Suppressor macrophage treated with lipopolysaccharide for 4 hours (primary cell): Measurements from ENCODE around the gene BCKDHB.
A peak's percentile ranks its signal among the peaks of the same experiment; 100 is the strongest.

Experiments used
- DNase-seq: peaks from one replicate; pipeline ENCODE4 v3.0.0-alpha.2; 2020

The BCKDHB gene

DNA sequence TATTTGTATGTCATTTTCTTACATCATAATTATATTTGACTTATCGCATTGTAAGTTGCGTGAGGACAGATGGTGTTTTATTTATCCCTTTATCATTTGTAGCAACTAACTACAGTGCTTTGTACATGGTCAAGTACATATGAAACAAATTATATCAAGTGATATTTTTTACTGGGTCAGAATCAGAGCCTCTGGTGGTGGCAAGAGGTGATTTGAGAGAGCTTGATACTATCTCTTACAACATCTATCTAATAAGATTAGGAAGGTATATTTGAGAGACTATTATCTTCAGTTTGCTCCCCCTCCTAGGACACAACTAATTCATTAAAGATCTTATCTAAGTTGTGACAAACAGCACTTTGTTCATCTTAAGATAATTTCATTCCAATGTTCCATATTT is 47.7 kb downstream of the BCKDHB start:
- no peak for DNase-seq

DNA sequence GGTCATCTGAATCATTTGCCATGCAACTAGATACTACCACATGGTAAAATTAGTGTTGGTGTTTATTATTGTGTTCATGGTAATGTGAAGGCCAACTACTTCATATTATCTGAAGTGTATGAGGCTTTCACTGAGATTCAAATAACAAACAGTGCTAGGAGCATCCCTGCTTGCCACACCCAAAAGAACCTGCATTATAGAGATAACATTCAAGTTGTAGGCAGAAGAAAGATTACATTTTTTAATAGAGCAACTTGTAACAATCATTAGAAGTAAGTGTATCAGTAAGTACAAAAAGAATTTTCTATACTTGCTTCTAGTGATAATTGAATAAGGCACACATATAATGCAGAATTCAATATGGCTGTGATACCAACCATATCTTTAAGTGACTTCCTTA is 49.8 kb downstream of the BCKDHB start:
- DNase-seq = no peak

DNA sequence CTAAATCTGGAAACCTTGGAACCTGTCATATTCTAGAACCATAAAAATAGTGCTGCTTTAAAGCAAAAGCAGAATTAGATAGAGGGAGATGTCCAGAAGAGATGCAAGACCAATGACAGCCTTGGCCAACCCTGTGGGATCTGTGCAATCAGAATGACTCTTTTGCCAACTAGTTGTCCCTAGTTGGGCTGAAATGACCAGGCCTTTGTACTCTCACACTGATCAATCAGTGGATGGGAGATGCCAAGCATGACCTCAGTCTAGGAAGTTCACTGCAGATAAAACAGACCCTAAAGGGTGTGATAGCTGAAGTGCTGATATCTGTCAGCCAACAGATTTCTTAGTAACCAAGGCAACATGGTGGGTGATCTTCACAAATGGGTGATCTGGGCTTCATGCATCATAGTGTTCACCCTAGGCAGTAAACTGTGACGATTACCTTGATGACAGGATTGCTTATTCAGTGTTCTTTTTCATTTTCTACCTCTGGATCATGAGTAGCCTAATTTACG is 52.1 kb downstream of the BCKDHB start:
- DNase-seq = no peak

DNA sequence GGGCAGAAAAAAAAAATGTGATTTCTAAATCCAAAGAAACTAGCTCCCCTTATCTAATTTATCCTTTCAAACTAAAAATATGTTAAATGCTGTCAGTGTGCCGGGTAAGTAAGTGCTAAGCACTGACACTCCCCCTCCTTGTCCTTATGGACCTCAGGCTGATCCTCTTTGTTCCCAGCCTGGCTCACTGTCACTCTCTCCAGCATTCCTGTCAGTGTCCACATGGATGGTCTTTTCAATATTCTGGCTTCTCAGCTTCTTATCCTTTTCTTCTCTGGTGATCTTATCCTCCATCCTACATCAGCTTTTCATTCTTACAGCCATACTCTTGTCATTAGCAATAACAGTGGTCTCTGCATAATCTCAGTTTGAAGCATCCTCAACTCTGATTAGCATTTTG is 55.0 kb downstream of the BCKDHB start:
- DNase-seq = no peak

DNA sequence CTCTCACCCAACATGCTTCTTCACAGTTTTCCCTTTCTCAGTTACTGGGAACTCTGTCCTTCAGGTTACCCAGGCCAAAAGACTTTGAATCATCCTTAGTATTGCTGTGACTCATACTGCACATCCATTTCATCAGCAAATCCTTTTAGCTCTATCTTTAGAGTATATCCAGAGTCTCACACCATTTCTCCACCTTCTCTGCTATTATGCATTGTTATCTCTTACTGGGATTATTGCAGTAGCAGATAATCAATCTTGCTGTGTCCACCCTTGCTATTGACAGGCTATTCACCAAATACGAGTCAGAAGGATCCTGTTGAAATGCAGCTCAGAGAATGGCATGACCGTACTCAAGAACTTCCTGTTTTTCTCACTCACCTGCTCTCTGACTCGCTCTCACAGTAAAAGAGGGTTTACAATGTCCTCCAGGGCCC is 57.3 kb downstream of the BCKDHB start:
- peak; percentile 21 for DNase-seq

DNA sequence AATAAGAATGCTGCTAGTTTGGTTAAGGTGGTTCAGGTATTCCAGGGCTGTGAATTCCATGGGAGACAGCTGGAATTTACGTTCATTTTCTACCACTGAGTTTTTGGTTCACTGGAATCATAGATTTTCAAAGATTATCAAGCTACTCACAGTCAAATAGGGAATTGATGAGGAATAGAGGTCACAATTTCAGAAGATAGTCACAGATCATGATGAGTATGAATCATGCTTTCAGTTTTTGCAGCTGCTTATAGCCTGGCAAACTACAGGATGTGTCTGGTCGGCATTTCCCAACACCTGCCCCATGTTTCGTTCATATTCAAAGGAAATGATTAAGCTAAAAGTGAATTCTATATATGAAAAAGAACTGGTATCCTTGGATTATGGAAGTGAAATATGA is 58.7 kb downstream of the BCKDHB start:
- peak; percentile 77 for DNase-seq

DNA sequence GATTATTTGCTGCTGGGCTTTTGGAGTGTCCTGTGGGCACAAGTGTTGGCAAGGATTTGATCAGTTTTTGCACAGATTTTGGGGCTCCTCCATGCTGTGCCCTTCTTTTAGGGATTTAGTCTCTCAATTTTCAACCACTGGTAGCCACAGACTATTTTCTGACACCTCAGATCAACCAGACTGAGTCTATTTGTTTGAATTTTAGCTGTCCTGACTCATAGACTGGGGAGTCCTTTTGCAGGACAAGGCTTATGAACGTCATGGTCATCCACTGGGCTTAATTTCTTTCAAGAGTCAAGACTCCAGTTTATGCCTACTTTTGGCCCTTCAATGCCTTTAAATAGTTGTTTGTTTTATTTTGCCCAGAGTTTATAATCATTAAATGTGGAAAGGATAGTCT is 59.3 kb downstream of the BCKDHB start:
- no peak for DNase-seq

DNA sequence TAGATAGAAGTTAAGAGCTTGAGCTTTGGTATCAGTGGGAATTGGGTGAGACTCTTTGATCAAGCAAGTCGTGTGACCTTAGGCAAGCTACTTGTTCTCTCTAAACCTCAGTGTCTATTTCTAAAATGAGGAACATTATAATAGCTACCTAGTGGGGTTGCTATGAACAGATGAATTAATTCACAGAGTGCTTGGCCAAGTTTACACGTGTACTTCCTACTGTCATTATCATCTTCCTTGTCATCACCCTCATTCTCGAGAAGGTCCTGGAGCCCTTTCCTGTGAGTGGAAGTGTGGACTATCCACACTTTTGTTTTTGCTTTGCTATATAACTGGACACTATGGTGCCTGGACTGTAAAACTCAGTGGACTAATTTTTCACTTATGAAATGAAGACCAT is 64.0 kb downstream of the BCKDHB start:
- no peak for DNase-seq

DNA sequence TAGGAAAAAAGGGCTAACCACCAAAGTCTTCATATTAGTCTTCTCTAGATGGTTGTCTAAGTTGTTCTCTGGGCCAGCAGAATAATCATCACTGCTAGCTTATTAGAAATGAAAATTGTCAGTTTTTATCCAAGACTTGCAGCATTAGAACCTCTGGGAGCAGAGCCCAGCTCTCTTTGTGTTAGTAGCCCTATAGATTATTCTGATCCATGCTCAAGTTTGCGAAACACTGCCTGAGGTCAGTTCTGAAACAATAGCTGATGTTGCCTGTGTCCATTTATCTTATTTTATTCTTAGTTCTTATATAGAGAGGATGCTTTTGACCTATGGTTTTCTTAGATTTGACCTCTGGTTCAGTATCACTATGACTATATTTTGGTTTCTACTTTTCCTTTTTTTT is 66.9 kb downstream of the BCKDHB start:
- no peak for DNase-seq

DNA sequence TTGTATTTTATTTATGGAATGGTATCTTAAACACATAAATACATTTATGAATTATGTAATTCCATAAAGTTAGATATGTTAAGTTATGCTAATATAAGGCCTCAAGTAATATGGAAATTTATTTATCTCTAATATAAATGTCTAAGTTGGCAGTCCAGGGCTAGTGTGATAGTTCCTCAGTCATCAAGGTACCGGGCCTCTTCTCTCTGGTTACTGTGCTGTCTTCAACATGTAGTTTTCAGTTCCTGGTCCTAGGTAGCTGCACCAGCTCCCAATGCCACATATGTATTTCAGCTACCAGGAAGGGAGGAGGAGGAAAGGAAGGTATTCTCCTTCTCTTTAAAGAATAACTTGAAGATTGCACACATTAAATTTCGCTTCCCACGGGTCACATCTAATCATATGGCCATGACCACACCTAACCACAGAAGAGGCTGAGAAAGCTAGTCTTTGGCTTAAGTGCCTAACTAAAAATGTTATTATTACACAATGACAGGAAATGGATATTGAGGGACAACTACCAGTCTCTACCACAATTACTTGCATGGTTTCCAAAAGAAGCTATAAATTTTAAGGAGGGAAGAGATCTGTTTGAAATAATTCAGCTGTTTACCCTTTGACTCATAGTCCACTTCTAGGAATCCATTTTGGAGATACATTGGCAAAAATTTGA is 68.6 kb downstream of the BCKDHB start:
- peak; percentile 29 for DNase-seq

DNA sequence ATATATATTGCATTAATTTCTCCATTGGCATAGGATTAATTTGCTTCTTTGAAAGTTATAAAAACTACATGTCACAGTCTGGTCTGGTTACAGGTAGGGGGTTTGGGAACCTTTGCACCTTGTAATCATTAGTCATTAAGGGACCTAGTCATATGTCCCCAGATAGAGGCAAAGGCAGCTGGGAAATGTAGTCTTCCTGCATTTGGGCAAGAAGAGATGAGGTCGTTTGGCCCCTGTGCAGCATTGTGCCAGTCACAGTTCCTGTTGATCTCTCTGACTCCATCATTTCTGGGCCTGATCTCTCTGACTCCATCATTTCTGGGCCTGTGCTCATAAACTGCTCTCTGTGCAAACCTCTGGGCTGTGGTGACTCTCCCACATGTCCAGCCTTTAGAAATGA is 73.2 kb downstream of the BCKDHB start:
- no peak for DNase-seq

DNA sequence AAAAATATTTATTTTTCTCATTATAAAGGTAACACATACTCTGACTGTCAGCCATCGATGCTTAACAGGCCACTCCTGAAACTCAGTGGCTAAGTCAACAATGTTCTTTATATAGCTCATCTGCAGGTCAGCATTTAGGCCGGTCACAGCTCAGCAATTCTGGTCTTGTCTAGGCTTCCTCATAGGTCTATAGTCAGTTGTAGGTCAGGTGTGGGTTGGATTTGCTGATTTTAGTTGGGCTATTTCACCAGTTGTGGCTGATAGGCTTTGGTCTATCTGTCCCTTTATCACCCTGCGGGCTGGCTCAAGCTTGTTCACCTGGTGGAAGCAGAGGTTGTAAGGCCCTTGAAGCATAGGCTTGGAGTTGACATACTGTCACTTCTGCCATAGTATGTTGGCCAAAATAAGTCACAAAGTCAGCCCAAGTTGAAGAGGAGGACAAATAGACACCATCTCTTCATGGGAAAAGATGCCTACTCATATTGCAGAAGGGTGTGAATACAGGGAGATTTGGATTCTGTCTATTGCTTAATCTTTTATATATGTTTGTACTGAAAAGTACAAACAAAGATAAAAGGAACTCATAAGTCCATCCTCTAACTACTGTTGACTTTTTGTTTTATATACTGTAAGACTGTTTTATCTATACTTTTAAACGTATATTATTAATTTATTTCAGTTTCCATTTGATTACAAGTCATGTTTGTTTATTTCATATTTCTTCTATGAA is 75.0 kb downstream of the BCKDHB start:
- no peak for DNase-seq

DNA sequence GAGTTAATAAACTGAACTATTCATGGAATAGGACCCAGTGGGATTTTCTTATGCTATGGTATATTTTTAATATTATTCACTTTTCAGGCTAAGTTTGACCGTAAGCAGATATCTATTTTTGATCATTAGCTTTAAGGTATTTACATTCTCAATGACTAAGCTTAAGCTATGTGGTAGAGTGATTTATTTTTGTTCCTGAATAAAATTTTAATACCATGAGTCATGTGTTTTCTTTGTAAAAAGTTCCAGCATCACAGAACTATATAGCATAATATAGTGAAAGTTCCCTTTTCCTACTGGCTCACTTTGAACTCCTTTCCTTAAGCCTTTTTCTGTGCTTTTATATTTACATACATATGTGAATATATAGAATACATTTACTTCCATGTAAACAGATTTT is 75.8 kb downstream of the BCKDHB start:
- no peak for DNase-seq

DNA sequence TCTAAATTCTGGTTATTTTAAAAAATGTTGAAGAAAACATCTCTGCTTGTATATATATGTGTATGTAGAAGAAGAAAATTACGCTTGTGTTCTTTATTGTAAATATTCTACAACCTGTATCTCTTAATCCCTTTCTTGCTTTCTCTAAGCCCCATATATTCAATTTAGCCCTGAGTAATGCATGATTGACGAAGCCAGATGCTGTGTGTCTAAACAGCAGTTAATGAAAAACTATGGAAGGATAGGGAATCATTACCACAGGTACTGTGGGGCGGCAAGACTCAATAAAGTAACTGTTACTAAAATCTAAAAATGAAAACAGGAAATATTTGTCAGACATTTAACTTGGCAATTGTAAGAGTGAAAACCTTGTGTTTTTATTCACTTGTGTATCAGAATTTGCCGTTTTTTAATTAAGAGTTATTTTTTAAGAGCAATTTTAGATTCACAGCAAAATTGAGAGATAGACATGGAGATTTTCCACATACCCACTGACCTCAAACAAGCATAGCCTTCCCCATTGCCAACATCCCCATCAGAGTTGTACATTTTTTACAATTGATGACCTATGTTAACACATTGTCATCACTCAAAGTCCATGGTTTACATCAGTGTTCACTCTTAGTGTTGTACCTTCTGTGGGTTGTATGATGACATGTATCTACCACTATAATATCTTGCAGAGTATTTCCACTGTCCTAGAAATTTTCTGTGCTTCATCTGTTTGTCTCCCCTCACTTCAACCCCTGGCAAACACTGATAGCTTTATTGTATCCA is 76.7 kb downstream of the BCKDHB start:
- no peak for DNase-seq

DNA sequence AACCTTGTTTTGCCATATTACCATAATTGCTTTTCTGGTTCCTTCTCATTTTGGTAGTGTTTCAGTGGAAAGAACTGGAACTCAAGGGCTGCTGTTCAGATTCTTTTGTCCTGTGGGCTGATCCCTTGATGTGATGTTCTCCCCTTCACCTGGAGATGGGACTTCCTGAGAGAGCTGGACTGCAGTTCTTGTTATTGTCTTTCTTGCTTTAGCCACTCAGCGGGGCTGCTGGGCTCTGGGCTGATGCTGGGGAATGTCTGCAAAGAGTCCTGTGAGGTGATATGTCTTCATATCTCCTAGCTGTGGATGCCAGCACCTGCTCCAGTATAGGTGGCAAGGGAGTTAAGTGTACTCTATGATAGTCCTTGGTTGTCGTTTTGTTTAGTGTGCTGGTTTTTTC is 79.0 kb downstream of the BCKDHB start:
- no peak for DNase-seq

DNA sequence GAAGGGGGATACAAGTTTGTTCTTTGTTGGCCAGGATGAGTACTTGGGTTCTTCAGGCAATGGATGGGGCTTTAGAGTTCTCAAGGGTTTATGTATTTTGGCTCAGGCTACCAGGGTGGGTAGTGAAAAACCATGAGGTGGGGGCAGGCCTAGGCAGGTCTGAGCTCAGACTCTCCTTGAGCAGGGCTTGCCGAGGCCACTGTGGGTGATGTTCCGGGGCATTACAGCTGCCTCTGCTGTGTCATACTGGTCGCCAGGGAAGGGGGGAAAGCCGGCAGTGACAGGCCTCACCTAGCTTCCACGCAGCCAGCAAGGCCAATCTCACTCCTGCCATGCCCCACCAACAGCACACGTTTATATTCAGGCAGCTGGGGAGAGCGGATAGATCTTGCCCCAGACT is 79.6 kb downstream of the BCKDHB start:
- DNase-seq = no peak

DNA sequence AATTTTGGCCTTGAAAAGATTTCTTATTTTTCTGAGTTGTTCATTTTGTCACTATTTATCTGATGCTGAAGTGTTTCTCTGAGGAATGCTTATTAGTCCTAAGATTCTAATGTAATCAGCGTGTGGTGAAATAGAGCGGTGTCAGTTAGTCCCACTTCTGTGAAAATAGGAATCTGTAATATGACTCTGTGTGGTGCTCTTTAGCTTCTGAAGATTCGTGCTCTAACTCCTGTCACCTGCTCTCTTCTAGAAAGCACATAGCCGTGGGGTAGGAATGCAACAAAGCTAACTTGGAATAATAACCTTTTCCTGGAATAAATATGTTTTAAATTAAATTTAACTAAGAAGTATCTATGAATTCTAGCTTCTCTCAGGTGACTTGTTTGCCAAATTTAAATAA is 90.4 kb downstream of the BCKDHB start:
- DNase-seq = no peak

DNA sequence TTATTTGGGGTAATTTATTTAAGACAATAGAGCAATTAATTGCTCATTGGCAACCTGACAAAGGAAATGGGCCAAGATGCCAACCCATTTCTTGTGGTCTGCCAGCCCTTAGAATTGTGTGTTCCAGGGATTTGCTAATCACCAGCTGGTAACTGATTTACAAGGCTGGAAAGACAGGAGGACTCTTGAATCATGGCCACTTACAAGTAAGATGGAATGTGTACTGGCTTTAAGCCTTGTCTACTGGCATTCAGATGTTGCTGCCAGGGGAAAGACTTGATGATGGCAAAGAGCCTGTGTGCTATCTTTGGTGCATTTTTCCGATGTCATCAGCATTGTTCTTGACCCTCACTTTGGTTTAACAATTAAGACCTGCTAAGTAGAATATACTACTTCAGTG is 91.0 kb downstream of the BCKDHB start:
- no peak for DNase-seq

DNA sequence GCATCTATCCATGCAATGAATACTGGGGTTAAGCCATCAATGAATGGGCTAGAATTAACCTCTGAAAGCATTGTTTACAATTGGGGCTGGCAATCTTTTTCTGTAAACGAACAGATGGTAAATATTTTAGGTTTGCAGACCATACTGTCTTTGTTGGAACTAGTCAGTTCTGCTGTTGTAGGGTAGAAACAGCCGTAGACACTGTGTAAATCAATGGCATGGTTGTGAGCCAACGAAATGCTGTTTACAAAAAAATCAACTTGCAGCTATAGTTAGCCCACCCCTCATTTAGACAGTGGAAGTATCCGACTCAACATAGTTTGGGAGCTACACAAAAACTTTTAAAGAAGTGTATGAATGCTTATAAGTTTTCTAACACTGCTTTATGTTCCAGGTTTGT is 91.5 kb downstream of the BCKDHB start:
- DNase-seq = no peak

DNA sequence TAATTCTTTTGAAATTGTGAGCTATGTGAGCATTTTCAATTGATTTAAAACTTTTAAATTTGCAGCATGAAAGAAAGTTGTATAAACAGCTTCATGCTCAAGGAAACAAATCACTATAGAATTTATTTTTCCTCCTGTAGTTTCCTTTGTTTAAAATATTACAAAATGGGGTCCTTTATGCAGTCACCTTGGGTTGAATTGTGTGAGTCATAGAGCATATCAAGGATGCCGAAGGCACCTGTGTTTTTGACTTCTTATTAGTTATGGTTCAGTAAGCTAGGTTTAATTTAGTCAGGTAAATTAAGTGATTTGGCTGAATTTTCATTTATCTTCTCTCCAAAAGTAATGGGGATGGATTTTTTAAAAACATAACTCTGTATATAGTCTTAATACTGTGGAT is 96.8 kb downstream of the BCKDHB start:
- no peak for DNase-seq

DNA sequence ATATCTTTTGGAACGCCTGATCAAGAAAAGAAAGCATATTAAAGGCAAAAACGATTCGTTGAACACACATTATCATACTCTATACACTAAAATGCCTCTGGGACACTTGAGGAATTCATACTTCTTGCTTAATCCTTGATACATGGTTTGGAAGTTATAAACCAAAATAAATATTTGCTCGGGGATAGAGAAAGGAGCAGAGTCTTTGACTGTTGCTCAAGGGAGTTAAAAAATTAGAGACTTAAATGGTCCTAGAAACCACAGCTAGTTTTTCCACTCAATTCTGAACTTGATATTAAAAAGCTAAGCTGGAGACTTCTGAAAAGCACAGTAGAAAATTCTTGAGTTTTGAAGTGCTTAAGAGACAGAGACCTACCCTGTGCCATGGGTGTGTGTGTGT is 98.9 kb downstream of the BCKDHB start:
- DNase-seq = no peak

DNA sequence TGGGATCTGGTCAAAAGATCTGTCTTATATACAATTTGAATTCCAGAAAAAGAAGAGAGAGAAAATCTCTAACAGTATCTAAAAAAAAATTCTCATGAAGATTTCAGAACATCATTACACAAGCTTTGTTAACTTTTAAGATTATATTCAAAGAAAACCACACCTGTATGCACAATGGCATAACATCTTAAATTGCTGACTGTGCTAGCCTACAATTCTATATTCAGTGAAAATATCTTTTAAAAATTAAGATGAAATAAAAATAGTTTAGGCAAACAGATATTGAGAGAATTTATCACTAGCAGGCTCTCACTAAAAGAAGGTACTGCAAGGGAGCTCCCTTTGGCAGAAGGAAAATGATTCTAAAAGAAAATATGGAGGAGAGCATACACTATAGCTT is 100.3 kb downstream of the BCKDHB start:
- DNase-seq = no peak

DNA sequence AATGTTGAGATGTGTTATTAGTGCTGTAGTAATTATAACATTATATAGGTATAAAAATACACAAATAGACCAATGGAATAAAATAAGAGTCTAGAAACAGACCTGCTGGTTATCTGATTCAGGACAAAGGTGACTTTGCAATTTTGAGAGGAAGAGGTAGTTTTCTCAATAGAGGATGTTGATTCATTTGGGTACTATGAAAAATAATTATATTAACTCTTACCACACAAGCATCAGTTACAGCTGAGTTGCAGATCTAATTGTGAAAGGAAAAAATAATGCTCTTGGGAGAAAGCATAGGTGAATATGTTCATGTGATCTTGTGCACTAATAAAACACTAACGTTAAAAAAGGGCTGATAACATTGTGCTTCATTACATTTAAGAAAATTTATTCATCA is 103.0 kb downstream of the BCKDHB start:
- DNase-seq = peak; percentile 0

DNA sequence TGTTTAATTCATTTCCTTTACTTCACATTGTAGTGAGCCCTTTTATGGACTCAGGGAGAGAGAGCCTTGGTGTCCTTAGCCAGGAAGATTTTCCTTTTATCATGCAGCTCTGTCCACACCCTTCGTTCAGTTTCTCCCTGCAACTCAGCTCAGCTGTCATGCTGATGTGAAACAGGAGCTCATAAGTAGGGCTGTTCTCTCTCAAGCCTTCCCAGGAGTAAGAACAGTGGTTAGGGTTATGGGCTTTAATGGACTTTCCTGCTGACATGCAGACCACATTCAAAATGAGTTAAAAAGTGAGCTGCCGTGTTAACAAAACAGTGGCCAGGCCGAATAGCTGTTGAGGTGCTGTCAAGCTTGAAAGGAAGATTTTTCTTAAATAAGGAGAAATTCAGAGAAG is 104.1 kb downstream of the BCKDHB start:
- no peak for DNase-seq
